Esophagus (tissue), 2 donors: ENCODE measurements around the gene RRN3. TPM values are rescaled to one million over a fixed set of nuclear protein-coding genes. Genes with fewer than 3 reads are reported as not detected.
"Not testable (repeated sequence)": the region's sequence is repeated elsewhere in the genome, so short reads cannot be mapped to it uniquely, and the experiment has no call there.

Source experiments
- H3K27ac ChIP-seq, 2 donors: one replicate each; pipeline ENCODE4 v1.5.1; 2013; ENCODE audit warnings: low read depth in 2 of 2, mild to moderate bottlenecking in 2 of 2, inconsistent platforms in 1 of 2, low read length in 1 of 2, moderate library complexity in 1 of 2
- H3K27me3 ChIP-seq, 2 donors: one replicate each; pipeline ENCODE4 v1.6.1; 2013; ENCODE audit warnings: low read length in 2 of 2, control low read depth in 1 of 2, mild to moderate bottlenecking in 1 of 2; ENCODE audit not compliant: insufficient read depth in 2 of 2, control insufficient read depth in 1 of 2
- H3K36me3 ChIP-seq, 2 donors: one replicate each; pipeline ENCODE4 v1.6.1; 2013; ENCODE audit warnings: low read length in 1 of 2; ENCODE audit not compliant: control insufficient read depth in 2 of 2, insufficient read depth in 2 of 2
- H3K4me1 ChIP-seq, 2 donors: one replicate each; pipeline ENCODE4 v1.6.1; 2013; ENCODE audit warnings: low read length in 1 of 2; ENCODE audit not compliant: control insufficient read depth in 2 of 2, insufficient read depth in 2 of 2
- H3K4me3 ChIP-seq, 2 donors: one replicate each; pipeline ENCODE4 v1.5.1; 2013; ENCODE audit warnings: low read length in 2 of 2, mild to moderate bottlenecking in 2 of 2, low read depth in 1 of 2, moderate library complexity in 1 of 2
- H3K9me3 ChIP-seq, 2 donors: one replicate each; pipeline ENCODE4 v1.6.1; 2013; ENCODE audit warnings: mild to moderate bottlenecking in 2 of 2, low read depth in 1 of 2, low read length in 1 of 2, moderate library complexity in 1 of 2; ENCODE audit not compliant: control insufficient read depth in 2 of 2, insufficient read depth in 1 of 2
- WGBS, 2 donors: extraction: QIAGEN DNeasy Blood & Tissue Kit; methylation state at CpG; one replicate each; pipeline ENCODE4 v1.1.7; 2013; 5-methylcytosine and 5-hydroxymethylcytosine counted together
- polyA plus RNA-seq, 2 donors: library from polyadenylated mRNA; stranded (reverse); fragments of 200-250 nt; gene quantifications; one replicate each; pipeline ENCODE4 v1.2.3, GENCODE V29; 2013
- donor health status: healthy with polysubstance abuse.
- donor health status: Bipolar disorder and iron deficiency.

The RRN3 gene
- polyA plus RNA-seq, 2 donors = 6.1 to 9.7 TPM

- H3K4me1 ChIP-seq, H3K9me3 ChIP-seq, H3K36me3 ChIP-seq, H3K27me3 ChIP-seq, H3K4me3 ChIP-seq, H3K27ac ChIP-seq: not testable (repeated sequence)
- 95 to 98% methylated on average over 9 to 22 of the region's 33 CpGs for WGBS, 2 donors
Observed at GRCh38 chr16:15134752-15135482, 40.8 kb upstream of the RRN3 start.

- 90 to 95% methylated on average over 11 to 20 of the region's 31 CpGs for WGBS, 2 donors
- H3K27me3 ChIP-seq, H3K27ac ChIP-seq, H3K4me3 ChIP-seq, H3K36me3 ChIP-seq, H3K9me3 ChIP-seq, H3K4me1 ChIP-seq: not testable (repeated sequence)
Observed at GRCh38 chr16:15133554-15133953, 39.5 kb upstream of the RRN3 start.

GRCh38 chr16:15132719-15133428, 38.8 kb upstream of the RRN3 start:
- not testable (repeated sequence) for H3K27ac ChIP-seq, H3K4me1 ChIP-seq, H3K4me3 ChIP-seq, H3K9me3 ChIP-seq, H3K27me3 ChIP-seq, H3K36me3 ChIP-seq
- WGBS, 2 donors = 91 to 93% methylated on average over 23 to 31 of the region's 41 CpGs

GRCh38 chr16:15130943-15131700, 37.0 kb upstream of the RRN3 start:
- H3K4me3 ChIP-seq, H3K9me3 ChIP-seq, H3K27me3 ChIP-seq, H3K27ac ChIP-seq, H3K36me3 ChIP-seq, H3K4me1 ChIP-seq: not testable (repeated sequence)
- 94 to 95% methylated on average over 38 to 46 of the region's 51 CpGs for WGBS, 2 donors

GRCh38 chr16:15130256-15130932, 36.3 kb upstream of the RRN3 start:
- H3K36me3 ChIP-seq, H3K9me3 ChIP-seq, H3K27ac ChIP-seq, H3K27me3 ChIP-seq, H3K4me3 ChIP-seq, H3K4me1 ChIP-seq: not testable (repeated sequence)
- WGBS, 2 donors = 91 to 97% methylated on average over 17 to 30 of the region's 37 CpGs

GRCh38 chr16:15127641-15128425, 33.8 kb upstream of the RRN3 start:
- not testable (repeated sequence) for H3K4me3 ChIP-seq, H3K36me3 ChIP-seq, H3K9me3 ChIP-seq, H3K4me1 ChIP-seq, H3K27ac ChIP-seq, H3K27me3 ChIP-seq
- WGBS, 2 donors = 96 to 99% methylated on average over 24 to 38 of the region's 48 CpGs

GRCh38 chr16:15100372-15100987, 6.4 kb upstream of the RRN3 start:
- not testable (repeated sequence) for H3K36me3 ChIP-seq, H3K9me3 ChIP-seq, H3K4me1 ChIP-seq, H3K27ac ChIP-seq, H3K27me3 ChIP-seq, H3K4me3 ChIP-seq
- WGBS, 2 donors = 80 to 82% methylated on average over 5 of the region's 5 CpGs

GRCh38 chr16:15099366-15099909, 5.4 kb upstream of the RRN3 start:
- not testable (repeated sequence) for H3K36me3 ChIP-seq, H3K4me1 ChIP-seq, H3K27ac ChIP-seq, H3K27me3 ChIP-seq, H3K9me3 ChIP-seq, H3K4me3 ChIP-seq
- WGBS, 2 donors = 84 to 88% methylated on average over 2 of the region's 2 CpGs
